ENCODE results near the gene AHNAK2. TPM values are rescaled to one million over a fixed set of nuclear protein-coding genes. Genes with fewer than 3 reads are reported as not detected.

Gene AHNAK2
- polyA plus RNA-seq, 4 donors, result 1.4 to 2.0 (median 1.8) TPM

DNA sequence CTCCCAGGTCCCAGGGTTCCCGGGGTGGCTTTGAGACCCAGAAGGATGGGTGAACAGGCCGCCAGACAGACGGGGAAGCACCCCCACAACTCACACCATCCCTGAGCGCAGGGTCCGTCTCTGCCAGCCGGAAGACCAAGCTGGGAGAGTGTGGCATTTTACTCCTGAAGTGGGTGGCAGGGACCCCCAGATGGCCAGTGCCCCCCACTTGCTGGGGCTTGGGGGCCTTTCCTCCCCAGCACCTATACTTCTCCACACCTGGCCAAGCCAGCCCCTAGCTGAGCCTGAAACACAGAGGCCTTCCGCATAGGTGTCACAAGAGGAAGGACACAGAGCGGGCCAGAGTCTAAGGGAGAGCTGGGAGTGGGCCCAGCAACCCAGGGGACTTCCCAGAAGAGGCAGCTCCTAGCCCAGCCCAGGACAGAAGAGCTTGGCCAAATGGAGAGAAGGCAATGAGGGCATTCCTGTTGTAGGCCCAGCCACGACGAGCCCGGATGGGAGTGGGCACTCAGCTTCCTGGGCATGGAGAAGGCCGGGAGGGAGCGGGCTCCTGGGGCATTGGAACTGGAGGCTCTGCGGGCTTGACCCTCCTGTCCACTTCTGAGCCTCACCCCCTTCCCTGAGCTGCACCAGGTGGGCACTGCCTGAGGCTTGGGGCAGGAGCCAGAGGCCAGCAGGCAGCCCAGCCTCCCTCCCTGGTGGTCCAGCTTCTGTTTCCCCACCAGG is 3.3 kb downstream of the AHNAK2 start:
- no peak for DNase-seq (ENCODE audit: low read depth in 4 of 4, low spot score in 2 of 4)

DNA sequence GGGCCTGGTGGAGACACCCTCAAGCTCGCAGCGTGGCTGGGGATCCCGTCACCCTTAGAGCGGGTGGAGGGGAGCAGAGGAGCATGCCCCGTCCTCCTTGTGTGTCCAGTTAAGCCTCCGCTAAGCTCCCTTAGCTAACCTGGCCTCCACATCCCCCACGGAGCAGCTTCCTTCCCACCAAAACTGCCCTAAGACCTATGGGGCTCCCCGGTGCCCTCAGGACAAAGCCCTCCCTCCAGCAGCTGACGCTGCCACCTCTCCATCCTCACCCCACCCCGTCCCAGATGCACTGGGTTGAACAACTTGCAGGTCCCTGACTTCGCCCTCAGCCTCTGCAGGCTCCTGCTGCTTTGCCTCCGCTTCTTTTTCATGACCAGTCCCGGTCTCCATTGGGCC is 4.0 kb downstream of the AHNAK2 start:
- no peak for DNase-seq (ENCODE audit: low read depth in 4 of 4, low spot score in 2 of 4)

- DNase-seq (ENCODE audit: low read depth in 4 of 4, low spot score in 2 of 4), result no peak
Observed at GRCh38 chr14:104973385-104974145, 4.6 kb downstream of the AHNAK2 start.

DNA sequence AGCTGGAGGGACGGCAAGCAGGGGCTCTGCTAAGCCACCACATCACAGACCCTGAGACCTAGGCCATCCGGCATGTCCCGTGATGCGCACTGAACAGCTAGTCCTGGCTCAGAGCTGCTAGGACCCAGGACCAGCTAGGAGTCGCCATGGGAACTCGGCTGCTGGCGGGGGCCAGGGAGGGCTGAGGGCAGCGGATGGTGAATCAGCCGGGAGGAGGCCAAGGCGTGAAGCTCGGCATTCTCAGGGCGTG is 5.1 kb downstream of the AHNAK2 start:
- no peak for DNase-seq (ENCODE audit: low read depth in 4 of 4, low spot score in 2 of 4)

DNA sequence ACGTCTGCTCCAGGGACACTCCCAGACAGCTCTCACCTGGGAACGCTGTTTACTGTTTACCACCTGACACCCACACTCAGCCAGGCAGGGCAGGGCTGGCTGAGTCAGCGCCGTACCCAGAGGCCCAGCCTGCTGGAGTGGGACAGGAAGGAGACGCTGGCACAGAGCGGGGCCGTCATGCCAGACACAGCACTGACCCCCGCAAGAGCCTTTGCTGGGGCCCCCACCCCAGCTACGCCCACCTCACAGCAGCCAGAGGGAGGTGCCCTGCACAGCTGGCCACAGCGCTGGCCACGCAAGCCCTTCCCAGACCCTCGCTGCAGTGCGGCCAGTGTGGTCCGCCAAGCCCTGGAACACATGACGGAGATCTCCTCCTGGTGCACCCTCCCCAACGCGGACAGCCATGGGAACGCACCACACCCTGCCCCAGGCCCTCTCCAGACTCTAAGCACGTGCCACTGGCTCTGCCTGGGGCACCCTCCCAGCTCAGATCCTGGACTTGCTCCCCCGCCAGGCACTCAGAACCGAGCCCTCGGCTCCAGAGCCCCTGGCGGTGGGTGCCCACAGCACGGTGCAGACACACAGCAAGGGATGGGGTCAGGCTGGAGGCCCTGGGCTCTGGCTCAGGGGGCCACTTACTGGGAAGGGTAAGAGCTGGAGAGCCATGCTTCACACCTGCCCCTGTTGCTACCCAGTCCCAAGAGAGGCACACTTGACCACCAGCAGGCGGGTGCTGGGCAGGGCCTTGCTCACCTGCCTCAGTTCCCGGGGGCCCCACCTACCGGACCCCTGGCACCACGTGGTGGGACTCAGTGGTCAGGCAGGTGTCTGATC is 5.7 kb downstream of the AHNAK2 start:
- no peak for DNase-seq (ENCODE audit: low read depth in 4 of 4, low spot score in 2 of 4)

DNA sequence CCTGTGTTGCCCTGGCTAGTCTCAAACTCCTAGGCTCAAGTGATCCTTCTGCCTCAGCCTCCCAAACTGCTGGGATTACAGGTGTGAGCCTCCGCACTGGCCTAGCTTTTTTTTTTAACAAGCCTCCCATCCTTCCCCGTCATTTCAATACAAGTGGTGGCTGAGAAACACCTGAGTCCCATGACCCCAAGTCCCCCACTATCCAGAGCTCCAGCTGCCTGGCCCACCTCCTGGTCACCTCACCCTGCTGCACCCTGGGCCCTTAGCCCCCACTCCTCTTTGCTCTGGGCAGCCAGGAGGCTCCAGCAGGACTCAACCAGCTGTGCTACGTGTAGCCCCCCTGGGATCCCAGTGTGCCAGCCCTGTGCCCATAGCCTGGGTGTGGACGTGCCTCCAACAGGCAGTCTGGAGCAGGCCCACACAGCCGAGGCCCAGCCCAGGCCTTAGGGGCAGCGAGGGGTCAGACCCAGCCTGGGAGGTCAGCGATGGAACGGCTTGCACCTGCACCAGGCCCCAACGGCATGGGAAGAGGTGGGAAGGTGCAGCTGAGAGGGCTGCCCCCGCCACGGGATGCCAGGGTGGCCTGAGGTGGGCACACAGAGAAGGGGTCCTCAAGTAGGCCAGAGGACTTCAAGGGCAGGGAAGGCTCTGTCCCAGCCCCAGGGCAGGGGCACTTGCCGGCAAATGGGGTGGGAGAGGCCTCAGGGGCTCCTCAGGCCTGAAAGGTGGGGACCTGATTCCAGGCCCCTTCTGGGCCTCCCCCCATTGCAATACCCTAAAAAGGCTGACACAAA is 6.5 kb downstream of the AHNAK2 start:
- no peak for DNase-seq (ENCODE audit: low read depth in 4 of 4, low spot score in 2 of 4)

DNA sequence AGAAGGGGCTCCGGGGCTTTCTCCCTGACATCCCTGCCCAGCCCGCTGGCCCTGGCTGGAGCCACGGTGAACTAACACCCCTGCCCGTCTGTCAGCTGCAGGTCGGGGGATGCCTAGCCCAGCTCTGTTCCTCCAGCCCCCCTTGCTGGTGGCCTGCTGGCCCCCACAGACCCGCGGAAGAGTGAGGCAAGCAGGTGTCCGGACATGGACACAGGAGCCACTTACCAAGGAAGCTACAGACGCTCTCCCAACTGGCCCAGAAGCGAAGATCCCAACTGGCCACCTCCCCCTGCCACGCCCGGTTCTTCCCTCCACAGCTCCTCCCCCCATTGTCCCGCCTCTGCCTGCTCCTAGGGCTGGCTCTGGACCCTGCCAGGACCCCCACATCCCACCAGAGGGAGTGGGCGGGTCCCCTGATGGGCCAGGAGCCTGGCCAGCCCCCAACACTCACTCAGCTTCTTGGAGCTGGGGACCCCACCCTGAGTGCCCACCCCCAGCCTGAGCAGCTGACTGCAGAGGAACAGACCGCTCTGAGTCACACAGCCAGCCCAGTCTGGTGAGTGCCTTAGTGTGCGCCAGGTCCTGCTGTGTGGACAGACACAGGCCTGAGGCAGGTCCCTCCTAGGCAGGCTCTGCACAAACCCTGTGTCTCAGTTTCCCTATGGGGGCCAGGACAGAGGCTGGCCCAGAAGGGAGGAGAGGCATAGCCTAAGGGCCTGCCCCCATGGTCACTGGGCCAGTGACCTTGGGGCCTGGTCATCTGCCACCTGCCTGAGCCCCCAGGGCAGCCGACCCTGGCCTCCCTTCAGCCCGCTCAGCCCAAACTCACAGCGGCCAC is 7.7 kb downstream of the AHNAK2 start:
- DNase-seq (ENCODE audit: low read depth in 4 of 4, low spot score in 2 of 4), result no peak

DNA sequence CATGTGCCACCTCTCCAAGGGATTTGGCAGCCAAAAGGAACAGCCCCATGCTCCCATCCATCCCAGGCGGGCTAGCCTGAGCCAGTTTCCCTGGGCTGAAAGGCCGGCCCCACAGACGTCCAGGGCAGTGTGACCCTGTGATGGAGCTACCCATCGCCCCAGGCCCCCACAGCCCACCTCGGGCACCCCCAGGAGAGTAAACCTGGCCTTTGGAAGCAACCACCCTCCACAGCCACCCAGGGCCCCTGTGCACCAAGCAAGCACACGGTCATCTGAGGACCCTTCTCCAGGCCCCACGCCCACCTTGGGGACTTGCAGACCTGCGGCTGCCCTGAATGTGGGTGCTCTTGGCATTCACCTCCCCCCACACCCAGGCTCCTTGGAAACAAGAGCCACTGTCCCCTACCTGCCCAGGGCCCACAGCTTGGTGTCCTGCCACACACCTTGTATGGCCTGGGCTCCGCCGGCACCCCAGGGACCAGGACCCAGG is 8.4 kb downstream of the AHNAK2 start:
- DNase-seq (ENCODE audit: low read depth in 4 of 4, low spot score in 2 of 4), result no peak

- DNase-seq (ENCODE audit: low read depth in 4 of 4, low spot score in 2 of 4), result no peak
Observed at GRCh38 chr14:104968541-104969401, 9.4 kb downstream of the AHNAK2 start.

GRCh38 chr14:104968153-104968527 is 10.0 kb downstream of the AHNAK2 start:
- no peak for DNase-seq (ENCODE audit: low read depth in 4 of 4, low spot score in 2 of 4)

GRCh38 chr14:104967386-104968152 is 10.6 kb downstream of the AHNAK2 start:
- no peak for DNase-seq (ENCODE audit: low read depth in 4 of 4, low spot score in 2 of 4)

GRCh38 chr14:104966981-104967385 is 11.2 kb downstream of the AHNAK2 start:
- no peak for DNase-seq (ENCODE audit: low read depth in 4 of 4, low spot score in 2 of 4)

DNA sequence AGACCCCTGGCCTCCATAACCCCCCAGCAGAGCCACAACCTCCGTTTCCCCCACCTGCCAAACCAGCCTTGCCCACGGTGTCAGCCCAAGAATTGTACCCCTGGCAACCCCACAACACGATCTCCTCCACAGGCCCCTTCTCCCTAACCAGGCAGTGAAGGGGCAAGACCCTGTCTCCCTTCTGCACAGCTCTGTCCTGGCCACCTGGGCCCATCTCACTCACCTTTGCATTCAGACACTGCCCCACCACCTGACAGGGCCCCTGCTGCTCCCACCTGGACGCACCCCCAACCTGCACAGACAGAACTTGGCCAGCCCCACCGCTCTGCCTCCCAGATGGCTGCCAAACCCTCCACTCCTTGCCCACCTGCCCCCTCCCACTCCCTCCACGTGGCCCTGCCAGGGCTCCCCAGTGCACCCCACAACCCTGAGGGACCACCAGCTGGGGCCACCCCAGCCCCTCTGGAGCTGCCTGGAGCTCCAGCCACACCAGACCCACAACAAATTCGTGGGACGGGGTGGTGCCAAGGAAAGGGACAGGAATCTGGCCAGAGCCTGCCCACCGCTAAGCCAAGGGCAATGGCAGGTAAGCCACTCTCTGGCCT is 11.8 kb downstream of the AHNAK2 start:
- no peak for DNase-seq (ENCODE audit: low read depth in 4 of 4, low spot score in 2 of 4)

GRCh38 chr14:104965561-104966231 is 12.5 kb downstream of the AHNAK2 start:
- no peak for DNase-seq (ENCODE audit: low read depth in 4 of 4, low spot score in 2 of 4)

GRCh38 chr14:104964546-104964945 is 13.6 kb downstream of the AHNAK2 start:
- no peak for DNase-seq (ENCODE audit: low read depth in 4 of 4, low spot score in 2 of 4)

DNA sequence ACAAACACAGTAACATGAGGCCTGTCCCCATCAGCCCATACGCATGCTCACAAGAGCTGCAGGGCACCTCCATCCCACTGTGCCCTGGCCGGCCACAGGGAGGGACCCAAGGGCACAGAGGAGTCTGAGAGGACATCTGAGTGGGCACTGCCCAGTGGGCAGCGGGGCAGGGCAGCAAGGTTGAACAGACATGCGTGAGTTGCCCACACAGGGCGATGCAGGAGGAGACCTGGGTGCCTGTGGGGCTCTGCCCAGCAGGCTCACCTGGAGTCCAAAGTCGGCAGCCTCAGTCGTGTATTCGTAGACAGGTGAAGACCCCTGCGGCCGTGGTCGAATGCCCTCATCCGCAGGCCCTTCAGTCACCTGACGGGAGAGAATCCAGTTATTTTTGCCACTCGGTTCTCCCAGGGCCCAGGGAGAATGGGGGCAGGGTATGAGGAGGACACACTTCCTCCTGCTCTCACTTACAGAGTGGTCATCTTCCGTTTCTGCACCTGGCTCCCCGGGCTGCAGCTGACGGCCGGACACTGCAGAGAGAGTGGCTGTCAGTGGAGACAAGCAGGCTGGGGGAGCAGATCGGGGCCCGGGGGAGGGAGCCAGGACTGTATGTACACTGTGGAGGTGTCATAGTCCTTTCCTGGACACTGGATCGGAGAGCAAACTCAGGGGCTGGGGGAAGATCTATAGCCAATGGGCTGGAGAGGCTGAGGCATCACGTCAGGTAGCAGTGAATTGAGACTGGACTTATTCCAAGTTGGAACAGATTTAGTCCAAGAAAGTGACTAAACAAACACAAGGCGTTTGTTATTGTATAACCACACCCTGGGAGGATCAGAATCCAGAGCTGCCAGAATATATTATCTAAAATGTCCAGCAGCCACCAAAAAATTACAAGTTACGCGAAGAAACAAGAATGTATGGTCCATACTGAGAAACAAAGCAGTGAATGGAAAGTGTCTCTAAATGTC is 20.7 kb downstream of the AHNAK2 start:
- DNase-seq (ENCODE audit: low read depth in 4 of 4, low spot score in 2 of 4), result no peak

Measured in left renal cortex interstitium (tissue), 4 donors.